ENCODE data around the gene FERMT1. TPM values are rescaled to one million over a fixed set of nuclear protein-coding genes. Genes with fewer than 3 reads are reported as not detected.

FERMT1 gene
- total RNA-seq, 4 donors from 2014 or later, result under 0.01 to 8.5 (median 4.2) TPM

DNA sequence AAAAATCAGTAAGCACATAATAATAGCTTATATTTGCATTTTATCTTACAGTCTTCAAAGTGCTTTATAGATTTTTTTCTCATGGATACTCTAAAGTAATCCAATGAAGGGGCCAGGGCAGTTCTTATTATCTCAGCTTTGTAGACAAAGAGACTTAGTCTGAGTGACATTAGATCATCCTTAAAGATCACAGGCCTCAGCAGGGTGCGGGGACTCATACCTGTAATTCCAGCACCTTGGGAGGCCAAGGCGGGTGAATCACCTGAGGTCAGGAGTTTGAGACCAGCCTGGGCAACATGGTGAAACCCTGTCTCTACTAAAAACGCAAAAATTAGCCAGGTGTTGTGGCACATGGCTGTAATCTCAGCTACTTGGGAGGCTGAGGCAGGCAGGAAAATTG, 14.5 kb downstream of the FERMT1 start:
- intact Hi-C loops (cut with DNase I; ENCODE audit: low total_unique reads), result no loop called here
- Histone ChIP-seq H3K4me1 (no peaks in the 10 kb centered on the region), H3K36me3 (no peaks in the 10 kb centered on the region), H3K27ac (no peak overlapping the region), H3K4me3 (no peak overlapping the region), H3K9me3 (no peaks in the 10 kb centered on the region), H3K27me3 (no peaks in the 10 kb centered on the region)
- TF ChIP-seq, protein P1, sequence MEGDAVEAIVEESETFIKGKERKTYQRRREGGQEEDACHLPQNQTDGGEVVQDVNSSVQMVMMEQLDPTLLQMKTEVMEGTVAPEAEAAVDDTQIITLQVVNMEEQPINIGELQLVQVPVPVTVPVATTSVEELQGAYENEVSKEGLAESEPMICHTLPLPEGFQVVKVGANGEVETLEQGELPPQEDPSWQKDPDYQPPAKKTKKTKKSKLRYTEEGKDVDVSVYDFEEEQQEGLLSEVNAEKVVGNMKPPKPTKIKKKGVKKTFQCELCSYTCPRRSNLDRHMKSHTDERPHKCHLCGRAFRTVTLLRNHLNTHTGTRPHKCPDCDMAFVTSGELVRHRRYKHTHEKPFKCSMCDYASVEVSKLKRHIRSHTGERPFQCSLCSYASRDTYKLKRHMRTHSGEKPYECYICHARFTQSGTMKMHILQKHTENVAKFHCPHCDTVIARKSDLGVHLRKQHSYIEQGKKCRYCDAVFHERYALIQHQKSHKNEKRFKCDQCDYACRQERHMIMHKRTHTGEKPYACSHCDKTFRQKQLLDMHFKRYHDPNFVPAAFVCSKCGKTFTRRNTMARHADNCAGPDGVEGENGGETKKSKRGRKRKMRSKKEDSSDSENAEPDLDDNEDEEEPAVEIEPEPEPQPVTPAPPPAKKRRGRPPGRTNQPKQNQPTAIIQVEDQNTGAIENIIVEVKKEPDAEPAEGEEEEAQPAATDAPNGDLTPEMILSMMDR (IDR thresholded peaks at IDR 0.05), result no peak
- TF ChIP-seq POLR2A (IDR thresholded peaks at IDR 0.05), result no peak
- no peak for DNase-seq

DNA sequence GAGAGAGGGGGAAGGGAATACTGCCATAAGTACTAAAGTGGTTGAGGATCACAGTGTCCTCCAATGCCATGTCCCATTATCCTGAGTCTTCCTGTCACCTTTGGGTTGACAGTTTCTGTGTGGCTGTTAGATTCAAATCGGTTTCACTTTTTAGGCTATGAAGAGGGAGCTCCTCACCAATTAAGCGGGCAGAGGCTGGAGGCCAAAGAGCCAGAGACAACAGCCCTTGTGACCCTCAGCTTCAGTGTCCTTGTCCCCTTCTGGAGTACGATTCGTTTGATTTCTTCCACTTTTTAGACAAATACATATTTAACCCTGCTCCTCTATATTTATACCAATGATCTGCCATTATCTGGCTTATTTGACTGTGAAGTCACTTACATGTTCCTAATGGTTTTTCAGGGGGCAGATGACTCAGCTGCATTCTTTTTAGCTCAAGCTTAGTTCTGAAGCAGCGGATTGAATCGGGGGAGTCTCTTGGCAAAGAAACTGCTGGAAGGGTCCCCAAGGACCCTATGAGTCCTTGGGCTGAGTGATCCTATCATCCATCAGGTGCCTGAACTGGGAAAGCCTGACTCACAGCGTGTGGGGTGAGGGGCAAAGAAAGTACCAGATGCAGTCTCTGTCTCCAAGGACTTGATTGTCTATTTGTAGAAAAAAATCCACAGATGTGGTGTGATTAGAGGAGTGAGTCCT, 18.2 kb downstream of the FERMT1 start:
- Histone ChIP-seq H3K4me1 (no peaks in the 10 kb centered on the region), H3K36me3 (no peaks in the 10 kb centered on the region), H3K27ac (no peak overlapping the region), H3K9me3 (no peaks in the 10 kb centered on the region), H3K27me3 (no peaks in the 10 kb centered on the region), H3K4me3 (no peak overlapping the region)
- TF ChIP-seq POLR2A (IDR thresholded peaks at IDR 0.05), result no peak
- TF ChIP-seq, protein P1 (IDR thresholded peaks at IDR 0.05), result no peak
- intact Hi-C loops (cut with DNase I; ENCODE audit: low total_unique reads), result no loop called here
- no peak for DNase-seq

DNA sequence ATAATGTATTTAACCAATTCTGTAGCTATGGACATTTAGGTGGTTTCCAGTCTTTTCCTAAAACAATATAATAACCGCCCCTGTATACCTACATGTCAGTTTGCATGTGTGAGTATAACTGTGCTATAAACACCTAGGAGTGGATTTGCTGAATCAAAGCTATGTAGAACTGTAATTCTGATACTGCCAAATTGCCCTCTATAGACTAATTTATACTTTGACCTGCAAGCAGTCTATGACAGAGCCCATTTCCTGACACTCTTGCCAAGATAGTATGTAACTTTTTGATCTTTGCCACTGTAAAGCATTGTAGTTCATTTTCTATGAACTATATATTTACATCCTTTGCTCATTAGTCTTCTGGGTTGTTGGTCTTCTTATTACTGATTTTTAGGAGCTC, 19.5 kb downstream of the FERMT1 start:
- Histone ChIP-seq H3K27ac (no peak overlapping the region), H3K4me1 (no peaks in the 10 kb centered on the region), H3K9me3 (no peaks in the 10 kb centered on the region), H3K4me3 (no peak overlapping the region), H3K36me3 (no peaks in the 10 kb centered on the region), H3K27me3 (no peaks in the 10 kb centered on the region)
- TF ChIP-seq, protein P1 (IDR thresholded peaks at IDR 0.05), result no peak
- TF ChIP-seq POLR2A (IDR thresholded peaks at IDR 0.05), result no peak
- DNase-seq, result no peak
- intact Hi-C loops (cut with DNase I; ENCODE audit: low total_unique reads), result no loop called here

DNA sequence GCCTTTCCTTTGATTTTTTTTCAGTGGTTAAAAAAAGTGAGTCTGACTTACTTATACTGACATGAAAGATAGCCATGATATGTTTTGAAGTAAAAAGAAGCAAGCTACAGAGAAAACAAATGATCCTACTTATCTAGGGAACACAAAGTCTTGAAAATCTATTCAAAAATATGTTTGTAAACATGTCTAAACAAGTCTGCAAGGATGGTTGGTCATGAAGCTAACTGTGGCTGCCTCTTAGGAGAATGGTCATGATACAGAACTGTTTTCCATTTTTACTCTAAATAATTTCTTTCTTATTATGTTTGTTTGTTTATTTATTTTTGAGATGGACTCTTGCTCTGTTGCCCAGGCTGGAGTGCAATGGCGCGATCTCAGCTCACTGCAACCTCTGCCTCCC, 21.5 kb downstream of the FERMT1 start:
- no peaks in the 10 kb centered on the region for H3K36me3 ChIP-seq
- no peak for TF ChIP-seq POLR2A (IDR thresholded peaks at IDR 0.05)
- TF ChIP-seq, protein P1 (IDR thresholded peaks at IDR 0.05), result no peak
- no peaks in the 10 kb centered on the region for H3K9me3 ChIP-seq
- H3K27ac ChIP-seq, result no peak overlapping the region
- DNase-seq, result no peak
- no peak overlapping the region for H3K4me3 ChIP-seq
- no peaks in the 10 kb centered on the region for H3K27me3 ChIP-seq
- no peaks in the 10 kb centered on the region for H3K4me1 ChIP-seq
- intact Hi-C loops (cut with DNase I; ENCODE audit: low total_unique reads), result no loop called here

DNA sequence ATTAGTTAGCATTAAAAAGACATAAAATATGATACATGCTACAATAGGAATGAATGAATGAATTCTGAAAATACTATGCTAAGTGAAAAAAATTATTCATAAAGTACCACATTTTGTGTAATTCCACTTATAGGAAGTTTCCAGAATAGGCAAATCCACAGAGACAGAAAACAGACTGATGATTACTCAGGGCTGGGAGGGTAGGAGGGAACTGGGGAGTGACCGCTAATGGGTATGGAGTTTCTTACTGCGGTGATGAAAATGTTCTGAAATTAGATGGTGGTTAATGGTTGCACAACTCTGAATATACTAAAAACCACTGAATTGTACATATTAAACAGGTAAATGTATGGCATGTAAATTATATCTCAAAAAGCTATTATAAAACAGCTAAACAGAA, 22.6 kb downstream of the FERMT1 start:
- H3K9me3 ChIP-seq, result no peaks in the 10 kb centered on the region
- no peaks in the 10 kb centered on the region for H3K4me1 ChIP-seq
- no peaks in the 10 kb centered on the region for H3K27me3 ChIP-seq
- intact Hi-C loops (cut with DNase I; ENCODE audit: low total_unique reads), result no loop called here
- DNase-seq, result no peak
- TF ChIP-seq, protein P1 (IDR thresholded peaks at IDR 0.05), result no peak
- no peak for TF ChIP-seq POLR2A (IDR thresholded peaks at IDR 0.05)
- no peaks in the 10 kb centered on the region for H3K36me3 ChIP-seq
- H3K4me3 ChIP-seq, result no peak overlapping the region
- no peak overlapping the region for H3K27ac ChIP-seq
